T follicular helper cell (primary cell): ENCODE results near the gene SPATA13.

Experiments
- DNase-seq: peaks from one replicate; pipeline ENCODE4 v3.0.0-alpha.2; 2020; ENCODE audit warnings: low read depth

The SPATA13 gene

DNA sequence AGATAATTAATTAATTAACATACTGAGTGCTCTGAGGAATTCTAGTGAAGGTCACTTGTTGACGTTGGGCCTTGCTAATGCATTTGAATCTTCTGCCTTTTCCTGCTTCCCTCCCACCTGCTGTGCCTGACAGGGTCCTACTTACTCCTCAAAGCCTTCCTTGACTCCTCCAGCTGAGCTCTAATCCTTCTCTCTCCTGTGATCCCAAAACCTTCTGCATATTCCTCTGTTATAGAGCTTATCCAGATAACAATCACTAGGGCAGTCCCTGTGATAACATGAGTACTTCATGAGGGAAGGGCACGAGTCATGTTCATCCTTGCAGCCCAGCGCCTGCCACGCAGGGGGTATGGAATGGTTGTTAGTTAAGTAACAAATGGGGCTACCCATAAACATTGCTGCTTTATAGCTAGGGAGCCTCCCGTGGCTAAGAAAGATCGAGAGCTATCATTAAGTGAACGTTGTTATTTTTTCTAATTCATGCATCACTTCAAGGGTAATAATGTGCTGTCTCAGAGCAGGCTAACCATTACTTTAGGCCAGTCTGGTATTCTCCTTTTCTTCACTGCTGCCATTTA, 19.1 kb upstream of the SPATA13 start:
- no peak for DNase-seq

DNA sequence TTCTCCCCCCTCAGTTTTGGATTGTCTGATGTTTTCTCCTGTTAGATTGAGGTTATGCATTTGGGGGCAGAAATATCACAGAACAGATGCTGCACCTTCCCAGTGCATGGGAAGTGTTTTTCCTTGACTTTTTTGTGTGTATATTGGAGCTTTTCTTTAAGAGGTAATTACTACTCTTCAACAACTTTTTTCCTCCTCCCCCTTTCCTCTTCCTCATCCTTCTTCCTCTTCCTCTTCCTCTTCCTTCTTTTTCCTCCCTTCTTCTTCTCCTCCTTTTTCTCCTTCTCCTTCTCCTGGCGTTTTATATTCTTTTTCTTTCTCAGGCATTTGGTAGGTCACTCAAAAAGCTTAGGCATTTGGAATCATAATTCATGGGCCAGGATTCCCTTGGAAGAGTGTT, 18.1 kb upstream of the SPATA13 start:
- no peak for DNase-seq

DNA sequence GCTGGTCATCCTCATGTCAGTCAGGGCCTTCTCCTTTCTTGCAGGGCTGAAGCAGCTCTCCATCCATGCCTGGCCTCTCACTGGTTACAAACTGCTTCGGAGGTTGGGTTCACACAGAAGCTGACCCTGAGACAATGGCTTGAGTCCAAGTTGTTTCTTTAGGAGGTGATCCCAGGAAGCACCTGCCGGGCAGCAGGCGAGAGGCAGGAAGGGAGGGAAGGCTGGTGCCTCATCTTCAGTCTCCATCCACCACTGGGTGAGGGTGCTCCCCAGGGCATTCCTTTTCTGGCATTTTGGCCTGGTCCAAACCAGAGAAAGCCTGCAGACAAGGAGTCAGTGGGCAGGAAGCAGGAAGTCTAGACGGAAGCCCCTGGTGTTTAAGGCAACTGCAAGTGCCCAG, 17.6 kb upstream of the SPATA13 start:
- no peak for DNase-seq

DNA sequence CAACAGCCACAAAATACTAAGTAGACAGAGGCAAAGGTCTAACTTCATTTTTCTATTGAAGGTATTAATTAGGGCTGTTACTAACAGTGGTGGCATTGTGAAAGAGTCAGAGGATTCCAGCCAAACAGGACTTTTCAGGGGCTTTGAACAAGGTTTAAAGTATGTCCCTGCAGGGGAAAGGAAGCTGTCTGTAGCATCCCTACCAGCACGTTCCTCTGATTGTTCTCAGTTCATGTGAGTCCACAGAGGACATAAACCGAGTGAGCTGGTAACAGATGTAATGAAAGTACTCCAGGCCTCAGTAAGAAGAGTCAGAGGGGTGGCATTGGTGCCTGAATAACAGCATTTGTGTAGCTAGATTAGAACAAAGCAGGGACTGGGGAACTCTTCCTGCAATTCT, 15.3 kb upstream of the SPATA13 start:
- no peak for DNase-seq

DNA sequence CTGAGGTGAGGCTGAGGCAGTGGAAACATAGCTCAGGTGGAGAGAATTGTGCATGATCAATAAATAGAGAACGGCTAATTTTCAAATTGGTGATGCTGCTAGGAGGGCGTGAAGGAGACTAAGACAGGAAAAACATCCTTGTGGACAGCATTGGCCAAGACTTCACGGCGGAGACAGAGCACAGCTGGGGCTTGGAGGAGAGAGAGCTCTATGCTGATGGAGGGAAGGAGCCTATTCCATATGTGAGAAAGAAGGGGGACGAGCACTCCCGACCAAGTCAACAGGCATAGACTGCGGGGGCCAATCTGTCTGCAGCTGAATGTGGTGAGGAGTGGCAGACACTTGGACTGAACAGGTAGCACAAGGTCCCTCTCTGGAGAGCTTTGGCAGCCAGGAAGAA, 14.8 kb upstream of the SPATA13 start:
- no peak for DNase-seq

DNA sequence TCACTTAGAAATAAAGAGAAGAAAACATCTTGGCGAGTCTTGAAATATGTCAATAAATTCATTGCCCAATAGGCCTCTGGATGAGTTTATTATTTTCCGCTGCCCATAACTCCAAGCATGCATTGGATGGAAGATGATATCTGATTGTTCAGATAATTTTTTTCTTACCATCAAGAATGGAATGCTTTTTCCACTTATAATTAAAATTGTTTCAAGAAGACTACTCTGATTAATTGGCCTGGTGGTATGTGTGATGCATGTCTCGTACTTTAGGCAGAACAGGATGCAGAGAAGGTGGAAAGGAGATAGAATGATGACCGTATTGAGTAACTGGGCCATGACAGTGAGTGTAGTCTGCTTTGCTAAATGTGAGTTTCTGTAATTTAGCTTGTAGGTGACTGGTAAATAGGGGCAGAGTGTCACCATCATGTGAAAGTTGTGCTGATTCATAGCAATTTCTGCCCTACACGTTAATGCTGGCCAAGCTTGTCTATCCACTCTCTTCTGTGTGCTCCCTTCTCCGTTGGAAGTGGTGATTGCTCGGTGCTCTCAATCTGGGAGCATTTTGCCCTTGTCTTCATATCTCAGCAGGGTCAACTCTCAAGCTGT, 13.5 kb upstream of the SPATA13 start:
- no peak for DNase-seq

DNA sequence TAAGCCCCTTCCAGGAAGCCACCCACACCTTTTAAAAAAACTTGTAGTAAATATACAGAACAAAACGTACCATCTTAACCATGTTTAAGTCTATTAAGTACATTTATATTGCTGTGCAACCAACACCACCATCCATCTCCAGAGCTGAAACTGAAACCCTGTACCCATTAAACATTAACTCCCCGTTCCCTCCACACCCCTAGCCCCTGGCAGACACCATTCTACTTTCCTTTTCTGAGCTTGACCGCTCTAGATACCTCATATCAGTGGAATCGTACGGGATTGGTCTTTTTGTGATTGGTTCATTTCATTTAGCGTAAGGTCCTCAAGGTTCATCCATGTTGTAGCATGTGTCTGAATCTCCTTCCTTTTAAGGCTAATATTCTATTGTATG, 13.0 kb upstream of the SPATA13 start:
- DNase-seq, result no peak

DNA sequence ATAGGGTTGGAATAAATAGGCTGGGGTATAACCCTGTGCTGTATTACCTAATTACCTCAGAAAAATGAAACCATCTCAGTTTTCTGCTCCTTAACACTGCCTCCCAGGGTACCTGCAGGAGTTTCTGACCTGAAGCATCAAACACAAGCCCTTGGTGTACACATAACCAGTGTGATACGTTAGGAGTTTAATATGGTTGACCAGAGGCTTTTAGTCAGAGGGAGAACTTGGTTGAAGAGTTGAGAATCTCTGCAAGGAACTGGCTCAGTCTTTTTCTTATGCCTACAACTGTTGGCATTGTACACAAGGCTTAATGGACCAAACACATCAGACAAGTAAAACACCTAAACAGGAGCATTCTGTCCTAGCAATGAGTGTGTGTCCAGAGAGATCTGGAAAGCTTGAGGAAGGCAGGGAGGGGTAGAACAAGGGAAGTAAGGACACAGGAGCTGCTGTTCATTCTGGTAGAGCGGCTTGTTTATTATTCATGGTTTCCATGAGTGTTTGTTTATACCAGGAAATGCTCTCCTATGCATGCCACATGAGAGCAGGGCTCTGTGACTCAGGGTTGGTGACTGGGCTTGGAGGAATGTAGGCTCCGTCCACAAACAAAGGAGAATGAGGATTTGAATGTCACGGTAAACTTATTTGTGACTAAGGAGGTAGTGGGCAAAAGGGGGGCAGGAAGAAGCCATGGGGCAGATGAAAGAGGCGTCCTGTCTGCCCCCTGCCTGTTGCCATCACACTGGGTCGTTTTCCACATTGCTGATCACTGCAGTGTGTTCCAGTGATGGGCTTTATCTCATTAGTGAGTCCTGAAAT, 11.9 kb upstream of the SPATA13 start:
- DNase-seq, result no peak

DNA sequence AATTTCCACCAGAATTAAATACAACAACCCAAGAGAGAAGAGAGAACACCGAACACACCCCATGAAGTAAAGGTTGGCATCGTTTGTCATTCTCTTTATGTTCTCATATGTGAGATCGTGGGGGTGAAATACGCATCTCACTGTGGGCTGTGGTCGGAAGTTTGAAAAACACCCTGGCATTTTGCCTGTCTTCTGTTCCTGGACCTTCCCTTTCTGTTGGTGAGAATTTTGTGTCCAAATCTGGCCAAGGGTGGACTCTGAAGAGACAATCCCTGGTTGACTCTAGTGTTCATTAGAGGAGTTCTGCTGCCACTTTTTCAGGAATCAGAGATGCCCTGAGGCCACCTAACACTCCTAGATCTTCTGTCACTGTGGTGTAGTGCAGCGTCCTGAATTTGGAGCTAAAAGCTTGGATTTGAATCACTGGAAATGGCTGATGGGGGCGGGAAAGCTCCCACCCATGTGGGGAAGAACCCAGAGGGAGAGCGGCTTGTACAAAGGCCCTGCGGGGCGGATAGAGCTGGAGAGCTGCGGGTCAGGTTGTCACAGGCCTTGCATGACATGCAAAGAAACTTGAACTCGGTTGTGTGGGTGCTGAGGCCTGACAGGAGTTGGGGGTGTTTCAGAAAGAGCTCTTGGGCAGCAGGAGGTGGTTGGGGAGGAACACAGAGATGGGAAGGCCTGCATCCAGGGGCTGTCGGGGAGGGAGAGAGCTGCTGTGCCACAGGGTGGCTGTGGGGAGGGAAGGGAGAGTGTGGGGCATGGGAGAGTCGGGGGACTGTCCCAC, 11.1 kb upstream of the SPATA13 start:
- DNase-seq, result no peak

DNA sequence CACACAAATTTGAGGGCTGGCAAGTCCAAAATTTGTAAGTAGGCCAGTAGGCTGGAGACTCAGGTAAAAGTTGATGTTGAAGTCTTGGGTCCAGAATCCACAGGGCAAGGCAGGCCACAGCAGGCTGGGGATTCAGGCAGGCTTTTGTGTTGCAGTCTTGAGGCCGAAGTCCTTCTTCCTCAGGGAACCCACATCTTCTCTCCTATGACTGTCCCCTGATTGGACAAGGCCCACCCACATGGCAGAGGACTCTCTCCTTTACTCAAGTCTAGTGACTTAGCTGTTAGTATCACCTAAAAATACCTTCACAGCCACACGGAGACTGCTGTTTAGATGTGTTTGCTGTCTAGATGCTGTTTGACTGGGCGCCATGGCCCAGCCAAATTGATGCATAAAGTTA, 9.9 kb upstream of the SPATA13 start:
- DNase-seq, result no peak

DNA sequence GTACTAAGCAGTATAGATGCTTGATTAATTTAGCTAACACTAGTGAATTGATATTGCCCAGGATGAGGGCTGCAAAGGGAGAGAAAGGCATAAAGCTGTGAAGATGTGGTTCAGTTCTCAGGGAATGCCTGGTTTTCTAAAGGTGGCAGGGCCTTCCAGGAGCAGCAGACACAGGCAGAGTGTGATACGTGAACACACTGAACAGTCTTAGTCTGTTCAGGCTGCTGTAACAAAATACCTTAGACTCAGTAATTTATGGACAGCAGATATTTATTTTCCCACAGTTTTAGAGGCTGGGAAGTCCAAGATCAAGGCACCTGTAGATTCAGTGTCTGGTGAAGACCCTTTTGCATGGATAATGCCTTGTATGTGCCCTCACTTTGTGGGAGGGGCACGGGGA, 8.7 kb upstream of the SPATA13 start:
- no peak for DNase-seq

DNA sequence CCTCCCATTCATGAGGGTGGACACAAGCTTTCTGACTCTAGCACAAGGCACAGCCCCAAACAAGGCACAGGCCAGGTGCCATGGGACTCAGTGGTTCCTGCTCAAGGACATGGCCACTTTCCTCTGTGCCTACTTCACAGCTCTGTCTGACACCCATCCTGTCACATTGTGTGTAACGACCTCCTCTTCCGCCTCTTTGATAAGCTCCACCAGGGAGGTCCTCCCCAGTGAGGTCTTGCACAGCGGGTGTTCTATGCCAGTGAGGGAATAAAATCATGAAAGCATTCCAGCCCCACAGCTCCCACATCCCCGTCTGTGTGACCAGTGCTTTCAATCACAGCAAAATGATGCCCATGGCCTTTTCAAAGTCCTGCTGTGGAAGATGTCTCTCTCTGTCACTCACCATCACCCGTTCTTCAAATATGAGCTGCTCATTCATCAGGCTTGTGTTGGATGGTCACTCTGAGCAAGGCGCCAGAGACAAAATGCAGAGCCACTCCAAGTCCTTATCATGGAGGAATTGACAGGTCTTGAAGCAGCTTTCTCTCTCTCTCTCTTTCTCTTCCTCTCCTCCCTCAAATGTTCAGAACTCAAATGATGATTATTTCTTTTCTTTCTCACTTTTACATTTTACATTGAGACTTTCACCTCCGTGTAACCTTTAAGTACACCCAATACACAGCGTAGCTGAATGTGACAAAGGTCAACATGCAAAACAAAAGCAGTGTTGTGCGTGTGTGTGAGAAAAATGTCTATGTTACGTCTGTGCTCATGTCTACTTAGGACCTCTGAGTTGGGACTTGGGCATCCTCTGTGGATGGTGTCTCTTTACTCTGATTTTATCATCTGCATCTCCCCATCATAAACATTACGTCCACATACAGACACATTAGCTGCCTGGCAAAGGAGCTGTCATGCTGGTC, 8.0 kb upstream of the SPATA13 start:
- no peak for DNase-seq

DNA sequence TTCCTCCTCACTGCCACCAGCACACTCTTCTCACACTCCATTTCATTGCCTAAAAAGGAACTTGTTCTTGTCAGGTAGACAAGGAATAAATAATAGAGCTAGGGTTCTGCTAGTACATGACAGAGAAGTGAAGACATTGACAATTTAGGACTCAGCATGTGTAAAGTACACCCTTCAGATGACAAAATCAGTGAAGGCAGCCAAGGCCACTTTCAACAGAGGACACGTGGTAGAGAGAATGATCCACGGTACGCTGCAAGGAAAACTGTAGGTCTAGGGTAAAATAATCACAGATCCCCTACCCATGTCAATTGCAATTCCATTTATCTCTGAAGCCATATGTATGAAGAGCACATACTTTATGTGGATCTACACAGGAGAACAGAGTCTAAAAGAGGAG, 7.2 kb upstream of the SPATA13 start:
- DNase-seq, result no peak

DNA sequence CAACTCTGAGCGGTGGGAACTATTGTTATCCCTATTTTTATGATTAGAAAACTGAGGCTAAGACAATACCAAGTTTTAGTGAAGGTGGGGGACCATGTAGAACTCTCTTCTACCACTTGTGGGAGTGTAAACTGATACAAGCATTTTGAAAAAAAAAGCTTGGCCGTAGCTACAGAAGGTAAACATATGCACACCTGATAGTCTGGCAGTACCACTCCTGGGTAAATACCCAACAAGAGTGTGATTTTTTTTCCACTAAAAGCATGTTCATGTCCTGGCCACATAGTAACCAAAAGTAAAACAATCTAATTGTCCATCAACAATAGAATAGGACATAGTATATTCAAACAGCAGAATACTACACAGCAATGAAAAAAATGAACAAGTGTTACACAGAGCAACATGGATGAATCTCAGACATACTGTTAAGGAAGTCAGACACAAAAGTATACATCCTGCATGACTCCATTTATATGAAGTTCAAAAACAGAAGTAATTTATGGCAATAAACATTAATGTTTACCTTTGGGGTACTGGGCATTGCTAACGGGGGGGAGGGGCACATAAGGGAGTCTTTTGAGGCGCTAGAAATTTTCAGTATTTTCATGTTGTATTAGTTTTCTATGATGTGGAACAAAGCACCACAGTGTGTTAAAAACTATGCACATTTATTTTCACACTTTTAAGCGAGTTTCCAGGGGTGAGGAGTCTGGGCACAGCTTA, 6.4 kb upstream of the SPATA13 start:
- DNase-seq, result no peak

DNA sequence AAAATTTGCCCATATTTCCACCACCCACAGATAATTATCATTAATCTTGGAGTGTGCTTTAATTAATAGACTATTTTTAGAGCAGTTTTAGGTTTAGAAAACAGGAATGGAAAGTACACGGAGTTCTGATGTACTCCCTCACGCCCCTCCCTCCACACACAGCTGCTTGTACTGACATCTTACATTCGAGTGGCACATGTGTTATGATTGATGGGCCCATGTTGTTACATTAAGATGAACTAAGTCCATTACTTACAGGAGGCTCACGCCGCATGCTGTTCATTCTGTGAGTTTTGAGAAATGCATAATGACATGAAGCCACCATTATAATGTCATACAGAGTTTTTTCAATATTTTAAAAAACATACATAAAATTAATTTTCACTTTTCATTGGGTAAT, 1.2 kb upstream of the SPATA13 start:
- DNase-seq, result no peak

DNA sequence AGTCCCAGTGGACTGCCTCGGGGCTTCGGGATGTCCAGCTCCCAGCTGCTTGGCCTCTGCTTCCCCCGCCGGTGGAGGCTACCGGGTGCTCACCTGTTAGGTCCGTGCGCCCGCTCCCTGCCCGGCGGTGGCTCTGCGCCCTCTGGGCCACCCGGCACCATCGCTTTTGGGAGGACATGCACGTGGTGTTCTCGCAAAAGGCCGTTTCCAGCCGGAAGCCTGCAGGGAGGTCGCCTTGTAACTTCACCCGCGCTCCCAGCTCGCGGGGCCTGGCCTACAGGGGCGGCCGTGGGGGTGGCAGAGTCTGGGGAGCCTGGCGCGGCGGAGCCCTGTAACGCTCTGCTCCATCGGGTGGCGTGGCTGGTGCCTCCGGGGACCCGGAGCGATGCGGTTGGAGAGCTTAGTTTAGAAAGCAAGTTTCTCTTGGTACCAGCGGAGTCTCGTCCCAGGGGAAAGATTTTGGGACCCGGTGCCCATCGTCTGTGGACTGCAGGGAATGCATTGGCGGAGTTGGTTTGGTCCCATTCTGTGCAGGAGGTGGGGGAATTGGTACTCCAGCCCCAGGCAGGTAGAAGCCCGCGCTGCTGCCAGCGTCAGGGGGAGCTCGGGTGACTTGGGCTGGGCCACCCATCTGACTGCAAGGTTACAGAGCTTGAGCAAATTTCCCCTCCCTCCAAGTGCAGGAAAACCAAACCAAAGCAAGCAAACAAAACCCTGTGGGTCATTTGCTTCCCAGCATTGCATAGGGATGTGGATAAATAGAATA, 673 bp downstream of the SPATA13 start:
- DNase-seq, result peak; percentile 14

DNA sequence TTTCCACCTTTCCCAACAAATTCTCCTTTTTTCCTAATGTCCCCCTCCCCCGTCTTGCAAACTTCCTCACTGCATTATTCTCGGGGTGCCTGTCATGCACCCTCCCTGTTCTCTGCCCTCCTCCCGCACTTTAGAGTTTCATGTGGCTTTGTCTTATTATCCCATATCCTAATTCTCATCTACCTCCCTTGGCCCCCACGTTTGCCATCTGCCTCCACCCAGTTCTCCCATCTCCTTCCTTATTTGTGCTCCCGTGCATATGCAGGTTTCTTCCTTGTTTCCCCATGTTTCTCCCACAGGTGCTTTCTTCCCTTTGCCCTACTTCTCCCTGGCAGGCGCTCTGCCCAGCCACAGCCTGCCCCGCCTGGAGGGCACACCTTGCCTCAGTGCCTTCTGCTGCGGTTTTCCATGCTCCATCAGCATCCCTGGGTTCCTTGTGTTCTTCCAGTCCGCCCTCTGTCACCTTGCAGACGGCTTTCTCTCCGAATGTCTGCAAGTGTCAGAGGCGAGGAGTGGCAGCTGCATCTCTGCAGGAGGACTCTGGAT, 1.5 kb downstream of the SPATA13 start:
- DNase-seq, result no peak

DNA sequence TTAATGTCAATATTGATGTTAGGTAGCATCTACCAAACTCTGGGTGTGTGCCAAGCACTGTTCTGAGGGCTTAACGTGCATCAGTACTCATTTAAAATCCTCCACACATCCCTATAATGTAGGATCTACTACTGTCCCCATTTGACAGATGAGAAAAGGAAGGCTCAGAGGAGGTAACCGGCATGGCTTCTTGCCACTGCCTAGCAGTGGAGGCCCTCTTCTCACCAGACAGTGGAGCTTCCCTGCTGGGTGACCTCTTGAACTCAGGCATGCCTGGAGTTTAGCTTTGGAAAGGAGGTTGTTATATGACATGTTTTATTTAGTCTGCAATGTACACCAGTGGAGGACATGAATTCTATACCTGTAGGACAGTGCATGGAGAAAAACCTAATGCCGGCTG, 2.1 kb downstream of the SPATA13 start:
- DNase-seq, result no peak

DNA sequence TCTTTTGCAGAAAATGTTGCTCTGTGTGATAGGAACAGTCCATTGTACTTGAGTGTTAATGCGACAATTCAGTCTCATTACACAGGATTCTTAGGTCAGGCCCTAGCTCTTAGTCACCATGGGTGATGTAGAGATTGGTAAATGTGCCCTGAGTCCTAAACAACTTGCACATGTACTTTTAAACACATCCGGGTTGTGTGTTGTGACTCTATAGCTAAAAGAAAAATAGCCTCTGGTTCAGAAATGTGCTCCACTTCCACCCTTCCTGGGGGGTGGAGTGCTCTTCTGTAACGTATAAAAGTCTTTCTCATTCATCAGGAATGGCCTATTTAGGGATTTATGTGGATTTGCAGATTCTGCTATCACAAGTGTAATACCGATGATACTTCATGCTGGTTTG, 5.2 kb downstream of the SPATA13 start:
- no peak for DNase-seq

DNA sequence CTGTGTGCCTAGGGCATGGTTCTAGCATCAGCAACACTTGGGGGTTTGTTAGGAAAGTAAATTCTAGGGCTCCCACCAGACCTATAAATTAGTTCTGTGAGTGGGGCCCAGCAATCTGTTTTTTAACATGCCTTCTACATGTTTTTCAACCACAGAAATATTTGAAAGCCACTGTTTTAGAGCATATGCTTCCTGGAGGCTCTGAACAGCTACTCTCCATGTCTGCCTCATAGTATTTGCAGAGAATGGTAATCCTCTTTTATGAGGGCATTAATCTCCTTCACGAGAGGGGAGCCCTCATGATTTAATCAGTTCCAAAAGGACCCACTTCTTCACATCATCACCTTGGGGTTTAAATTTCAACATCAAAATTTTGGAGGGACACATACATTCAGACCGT, 6.0 kb downstream of the SPATA13 start:
- DNase-seq, result no peak
